ENCODE data around the gene CD79A.

DNA sequence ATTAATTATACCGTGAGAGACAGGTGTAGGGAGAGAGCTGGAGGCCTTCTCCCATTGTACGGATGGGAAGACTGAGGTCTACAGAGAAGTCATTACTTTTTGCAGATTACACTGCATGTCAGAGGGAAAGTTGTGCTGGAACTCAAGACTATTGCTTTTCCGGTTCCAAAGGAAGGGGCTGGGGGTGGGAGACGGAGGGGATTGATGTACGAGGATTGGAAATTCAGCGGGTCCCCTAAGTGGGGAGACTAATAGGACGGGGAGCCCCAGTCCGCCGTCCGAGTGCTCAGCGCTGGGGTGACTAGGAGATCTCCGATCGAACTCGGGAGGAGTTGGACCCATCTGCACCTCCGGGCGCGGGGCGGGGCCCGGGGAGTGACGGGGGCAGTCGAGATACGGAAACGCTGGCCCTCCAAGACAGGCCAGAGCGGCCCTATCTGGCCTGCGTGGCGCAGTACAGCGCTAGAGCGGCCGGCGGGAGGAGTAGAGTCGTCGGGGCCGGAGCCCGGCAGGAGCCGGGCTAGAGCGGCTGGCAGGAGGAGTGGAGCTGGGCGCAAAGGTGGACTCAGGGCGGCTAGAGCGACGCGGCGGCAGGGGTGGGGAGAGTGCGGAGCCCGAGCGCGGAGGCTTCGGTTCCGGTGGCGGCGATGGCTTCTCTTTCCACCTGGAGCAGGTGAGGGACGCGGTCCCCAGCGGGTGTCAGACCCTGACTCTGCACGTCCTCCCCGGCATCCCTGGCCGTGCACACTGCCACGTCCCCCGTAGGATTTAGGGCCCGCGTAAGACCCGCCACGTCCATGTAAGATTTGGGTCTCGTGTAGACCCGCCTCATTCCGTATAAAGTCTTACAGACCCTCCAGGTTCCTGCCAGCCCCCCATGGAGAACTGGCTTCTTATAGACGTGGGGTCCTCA is 7.0 kb downstream of the CD79A start:
- TF ChIP-seq POLR2A (IDR thresholded peaks at IDR 0.05) (peak in 1 of 2 donors; percentile 54), EP300 (IDR thresholded peaks at IDR 0.05) (no peak), POLR2AphosphoS5 (IDR thresholded peaks at IDR 0.05) (peak; percentile 66)
- TF ChIP-seq, protein P1, sequence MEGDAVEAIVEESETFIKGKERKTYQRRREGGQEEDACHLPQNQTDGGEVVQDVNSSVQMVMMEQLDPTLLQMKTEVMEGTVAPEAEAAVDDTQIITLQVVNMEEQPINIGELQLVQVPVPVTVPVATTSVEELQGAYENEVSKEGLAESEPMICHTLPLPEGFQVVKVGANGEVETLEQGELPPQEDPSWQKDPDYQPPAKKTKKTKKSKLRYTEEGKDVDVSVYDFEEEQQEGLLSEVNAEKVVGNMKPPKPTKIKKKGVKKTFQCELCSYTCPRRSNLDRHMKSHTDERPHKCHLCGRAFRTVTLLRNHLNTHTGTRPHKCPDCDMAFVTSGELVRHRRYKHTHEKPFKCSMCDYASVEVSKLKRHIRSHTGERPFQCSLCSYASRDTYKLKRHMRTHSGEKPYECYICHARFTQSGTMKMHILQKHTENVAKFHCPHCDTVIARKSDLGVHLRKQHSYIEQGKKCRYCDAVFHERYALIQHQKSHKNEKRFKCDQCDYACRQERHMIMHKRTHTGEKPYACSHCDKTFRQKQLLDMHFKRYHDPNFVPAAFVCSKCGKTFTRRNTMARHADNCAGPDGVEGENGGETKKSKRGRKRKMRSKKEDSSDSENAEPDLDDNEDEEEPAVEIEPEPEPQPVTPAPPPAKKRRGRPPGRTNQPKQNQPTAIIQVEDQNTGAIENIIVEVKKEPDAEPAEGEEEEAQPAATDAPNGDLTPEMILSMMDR (IDR thresholded peaks at IDR 0.05), result peak in 1 of 4 experiments; percentile 55
